GM12872 (cell line): Measurements from ENCODE around the gene KLRB1.

Experiments
- TF ChIP-seq, protein P1 (sequence below): IDR thresholded peaks from 3 replicates; pipeline ENCODE4 v1.5.1; 2011; ENCODE audit warnings: low read depth, mild to moderate bottlenecking, low read length, moderate library complexity; ENCODE audit not compliant: insufficient read depth

The KLRB1 gene

GRCh38 chr12:9607716-9608115 lies at the start of gene KLRB1:
Gene KLRB1 (minus strand): TSS chr12:9607916. CDS start chr12:9607839, 77 bp downstream.
- TF ChIP-seq, protein P1, sequence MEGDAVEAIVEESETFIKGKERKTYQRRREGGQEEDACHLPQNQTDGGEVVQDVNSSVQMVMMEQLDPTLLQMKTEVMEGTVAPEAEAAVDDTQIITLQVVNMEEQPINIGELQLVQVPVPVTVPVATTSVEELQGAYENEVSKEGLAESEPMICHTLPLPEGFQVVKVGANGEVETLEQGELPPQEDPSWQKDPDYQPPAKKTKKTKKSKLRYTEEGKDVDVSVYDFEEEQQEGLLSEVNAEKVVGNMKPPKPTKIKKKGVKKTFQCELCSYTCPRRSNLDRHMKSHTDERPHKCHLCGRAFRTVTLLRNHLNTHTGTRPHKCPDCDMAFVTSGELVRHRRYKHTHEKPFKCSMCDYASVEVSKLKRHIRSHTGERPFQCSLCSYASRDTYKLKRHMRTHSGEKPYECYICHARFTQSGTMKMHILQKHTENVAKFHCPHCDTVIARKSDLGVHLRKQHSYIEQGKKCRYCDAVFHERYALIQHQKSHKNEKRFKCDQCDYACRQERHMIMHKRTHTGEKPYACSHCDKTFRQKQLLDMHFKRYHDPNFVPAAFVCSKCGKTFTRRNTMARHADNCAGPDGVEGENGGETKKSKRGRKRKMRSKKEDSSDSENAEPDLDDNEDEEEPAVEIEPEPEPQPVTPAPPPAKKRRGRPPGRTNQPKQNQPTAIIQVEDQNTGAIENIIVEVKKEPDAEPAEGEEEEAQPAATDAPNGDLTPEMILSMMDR = no peak

DNA sequence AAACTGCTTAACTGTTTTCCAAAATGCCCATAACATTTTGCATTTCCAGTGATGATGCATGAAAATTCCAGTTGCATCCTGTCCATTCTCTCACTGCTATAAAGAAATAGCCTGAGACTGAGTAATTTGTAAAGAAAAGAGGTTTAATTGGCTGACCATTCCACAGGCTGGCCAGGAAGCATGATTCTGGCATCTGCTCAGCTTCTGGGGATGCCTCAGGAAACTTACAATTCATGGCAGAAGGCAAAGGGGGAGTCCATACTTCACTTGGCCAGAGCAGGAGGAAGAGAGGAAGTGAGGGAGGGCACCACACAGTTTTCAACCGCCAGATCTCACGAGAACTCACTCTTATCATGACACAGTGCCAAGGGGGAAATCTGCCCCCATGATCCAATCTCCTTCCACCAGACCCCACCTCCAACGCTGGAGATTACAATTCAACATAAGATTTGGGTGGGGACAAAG lies 43.6 kb upstream of the KLRB1 start:
- TF ChIP-seq, protein P1 = no peak

DNA sequence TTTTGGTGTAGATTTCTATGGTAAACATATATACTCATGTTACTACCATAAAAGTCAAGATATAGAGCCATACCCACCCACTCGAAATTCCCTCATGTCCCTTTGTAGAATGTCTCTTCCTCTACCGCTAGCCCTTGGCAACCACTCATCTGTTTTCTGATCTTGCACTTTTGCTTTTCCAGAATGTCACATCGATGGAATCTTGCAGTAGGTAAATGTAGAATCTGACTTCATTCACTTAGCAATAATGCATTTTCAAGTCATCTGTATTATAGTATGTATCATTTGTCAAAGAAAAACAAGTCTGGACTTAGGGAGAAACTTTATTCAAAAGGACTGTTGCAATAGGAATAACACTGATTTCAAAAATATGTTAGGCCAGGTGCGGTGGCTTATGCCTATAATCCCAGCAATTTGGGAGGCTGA lies 42.4 kb upstream of the KLRB1 start:
- TF ChIP-seq, protein P1 = no peak

GRCh38 chr12:9649532-9649940 lies 41.8 kb upstream of the KLRB1 start:
- TF ChIP-seq, protein P1 = no peak

GRCh38 chr12:9648701-9649531 lies 41.2 kb upstream of the KLRB1 start:
- TF ChIP-seq, protein P1 = no peak

- TF ChIP-seq, protein P1 = no peak
Observed at GRCh38 chr12:9647825-9648700, 40.3 kb upstream of the KLRB1 start.
